A673 (cell line): ENCODE results near the gene ADGRG1. TPM values are rescaled to one million over a fixed set of nuclear protein-coding genes. Genes with fewer than 3 reads are reported as not detected.

Experiments
- Bru-seq: library from RNA; stranded (reverse); fragments of 400-500 nt; gene quantifications from one replicate; lab custom pipeline; 2021; lab: Mats Ljungman, UMichigan
- BruChase-seq, 2 experiments: library from RNA; stranded (reverse); fragments of 400-500 nt; gene quantifications; one replicate each; lab custom pipeline; 2021; lab: Mats Ljungman, UMichigan
- BruUV-seq: library from RNA; stranded (reverse); fragments of 400-500 nt; replicated peaks from 2 replicates; lab custom pipeline; 2021; lab: Mats Ljungman, UMichigan
- CTCF ChIA-PET: fragments of 300-600 bp; sonication (Branson Sonifier 250); formaldehyde crosslinking; loops from one replicate; lab custom pipeline; 2022; ENCODE audit warnings: antibody characterized with exemption; lab: Charles Lee
- POLR2A ChIA-PET: fragments of 300-600 bp; sonication (Branson Sonifier 250); formaldehyde crosslinking; loops from one replicate; lab custom pipeline; 2022; ENCODE audit warnings: antibody characterized with exemption; ENCODE audit not compliant: low non-redundant PET; lab: Charles Lee
- DNase-seq: peaks from one replicate; pipeline ENCODE4 v3.0.0-alpha.2; 2015; ENCODE audit warnings: low spot score
- H3K27ac ChIP-seq: fragments of 200-600 bp; sonication (generic); 2 replicates; pipeline ENCODE4 v1.5.1; 2016; ENCODE audit warnings: mixed run types, low read depth, mild to moderate bottlenecking, mixed read lengths, antibody characterized with exemption, low read length; ENCODE audit not compliant: poor library complexity, severe bottlenecking
- H3K27me3 ChIP-seq: fragments of 200-600 bp; sonication (generic); replicated peaks from 2 replicates; pipeline ENCODE4 v1.6.1; 2017; ENCODE audit warnings: mixed run types, low read depth, mild to moderate bottlenecking, mixed read lengths, antibody characterized with exemption, low read length; ENCODE audit not compliant: insufficient read depth, poor library complexity
- H3K36me3 ChIP-seq: fragments of 200-600 bp; sonication (generic); 2 replicates; pipeline ENCODE4 v1.6.1; 2016; ENCODE audit warnings: mixed run types, mild to moderate bottlenecking, mixed read lengths, antibody characterized with exemption, low read length; ENCODE audit not compliant: insufficient read depth, poor library complexity, severe bottlenecking
- H3K4me1 ChIP-seq: fragments of 200-600 bp; sonication (generic); 2 replicates; pipeline ENCODE4 v1.6.1; 2017; ENCODE audit warnings: mixed run types, mild to moderate bottlenecking, mixed read lengths, antibody characterized with exemption, low read length; ENCODE audit not compliant: insufficient read depth, poor library complexity, severe bottlenecking
- H3K4me3 ChIP-seq: fragments of 200-600 bp; sonication (generic); 2 replicates; pipeline ENCODE4 v1.5.1; 2016; ENCODE audit warnings: low read depth, mixed run types, mild to moderate bottlenecking, mixed read lengths, low read length; ENCODE audit not compliant: poor library complexity, severe bottlenecking
- H3K9me3 ChIP-seq: fragments of 200-600 bp; sonication (generic); 2 replicates; pipeline ENCODE4 v1.6.1; 2016; ENCODE audit warnings: mixed run types, low read depth, mild to moderate bottlenecking, mixed read lengths, antibody characterized with exemption, low read length; ENCODE audit not compliant: poor library complexity, severe bottlenecking
- CTCF ChIP-seq: fragments of 300-800, 200-600 bp; sonication (generic); conservative IDR thresholded peaks from 2 replicates; pipeline ENCODE4 v1.5.1; 2017; ENCODE audit warnings: low read depth, mild to moderate bottlenecking, antibody characterized with exemption, low read length, moderate library complexity, mixed read lengths
- EZH2 ChIP-seq: fragments of 200-600 bp; sonication (generic); IDR thresholded peaks from 2 replicates; pipeline ENCODE4 v1.6.1; 2017; ENCODE audit warnings: borderline replicate concordance, low read depth, mild to moderate bottlenecking, mixed read lengths, antibody characterized with exemption, low read length; ENCODE audit not compliant: poor library complexity, severe bottlenecking
- intact Hi-C: fragments of 100-400 bp; cut with micrococcal nuclease; formaldehyde crosslinking; loops from one replicate; pipeline ENCODE4 v1.10.0; 2022; ENCODE audit not compliant: unreplicated experiment
- long read RNA-seq: library from polyadenylated mRNA; stranded (forward); transcript quantifications from one replicate; pipeline ENCODE4 v2.0.0, GENCODE V29; 2022
- total RNA-seq: library from RNA; stranded (reverse); gene quantifications from 2 replicates; pipeline ENCODE4 v1.2.3, GENCODE V29; 2021

The ADGRG1 gene
- total RNA-seq (0.75 and 1.0 TPM in 2 replicates), Bru-seq, nascent RNA (percentile 14 among the genes with signal in this experiment), BruChase-seq, experiment 1, labeled RNA remaining after a 2-hour chase (percentile 10 among the genes with signal in this experiment), BruChase-seq, experiment 2, labeled RNA remaining after a 6-hour chase (percentile 18 among the genes with signal in this experiment)
- long read RNA-seq, partial matches to known transcripts, result 1 of 3 reads
- long read RNA-seq, other reads (novel, unspliced or antisense), result 2 of 3 reads

DNA sequence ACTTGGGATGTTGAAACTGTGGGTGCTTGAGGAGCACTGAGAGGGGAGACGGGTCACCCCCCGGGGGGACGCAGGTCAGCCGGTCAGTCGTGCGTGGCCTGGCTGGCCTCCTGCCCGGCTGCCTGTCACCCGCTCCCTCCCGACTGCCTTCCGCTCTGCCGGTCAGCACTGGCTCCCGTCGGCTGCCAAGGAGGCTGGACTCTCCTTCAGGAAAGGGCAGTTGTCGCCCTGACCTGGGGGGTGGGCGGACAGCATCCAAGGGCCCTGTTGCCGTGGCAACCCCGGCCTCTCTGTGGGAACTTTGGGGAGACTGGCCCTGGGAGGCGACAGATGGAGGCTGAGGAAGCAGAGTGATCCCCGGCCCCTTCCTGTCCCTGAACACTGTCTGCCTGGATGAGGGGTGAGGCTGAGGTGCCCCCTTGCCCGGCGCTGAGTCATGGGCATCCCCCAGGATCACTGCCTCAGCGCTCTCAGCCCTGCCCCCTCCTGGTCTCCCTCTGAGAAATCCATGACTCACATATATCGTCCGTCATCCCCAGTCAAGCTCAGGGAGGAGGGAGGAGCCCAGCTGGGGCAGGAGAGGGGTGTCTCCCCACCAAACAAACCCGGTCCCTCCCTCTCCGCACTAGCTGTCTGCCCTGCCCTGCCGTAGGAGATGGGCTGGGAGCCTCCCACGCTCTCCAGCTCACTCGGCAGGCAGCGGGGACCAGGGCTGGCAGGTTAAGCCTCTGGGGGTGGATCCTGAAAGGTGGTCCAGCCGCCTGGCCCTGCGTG, at the start of gene ADGRG1:
ADGRG1 (plus strand) TSS at position 623 of the 774 bp plus-strand sequence. CDS start 21,658 bp downstream, outside the sequence.
- intact Hi-C loops, result no loop called here
- POLR2A ChIA-PET, result no interaction called here

GRCh38 chr16:57579361-57579665, 49.1 kb upstream of the ADGRG1 start:
- DNase-seq, result no peak
- BruUV-seq, result no TSS peak
- H3K27me3 ChIP-seq, result no peaks in the 10 kb centered on the region
- intact Hi-C loops, result loop anchor here (5.0 to 10.0 kb wide), 4 partner anchors 423 to 913 kb away; partner anchors contain the start of genes CFAP20, USB1 and ZNF319
- H3K27ac ChIP-seq, result no peak overlapping the region
- no peaks in the 10 kb centered on the region for H3K9me3 ChIP-seq
- POLR2A ChIA-PET, result no interaction called here
- H3K4me3 ChIP-seq, result no peak overlapping the region
- CTCF ChIA-PET, result no interaction called here
- TF ChIP-seq CTCF (no peak), EZH2 (no peak)
- H3K36me3 ChIP-seq, result no peaks in the 10 kb centered on the region
- no peaks in the 10 kb centered on the region for H3K4me1 ChIP-seq

More for the DNA sequence above, at the start of gene ADGRG1:
- H3K27ac ChIP-seq, result no peak within 1 kb of the TSS
- no peaks in the 10 kb centered on the region for H3K36me3 ChIP-seq
- peak within 1 kb of the TSS; percentile 11 for H3K4me3 ChIP-seq
- no peaks in the 10 kb centered on the region for H3K9me3 ChIP-seq
- BruUV-seq, result no TSS peak
- DNase-seq, result peak; percentile 92
- H3K27me3 ChIP-seq, result no peaks in the 10 kb centered on the region
- 0 out of 2 replicates have a peak, but pooled peaks have one; percentile 20 for TF ChIP-seq CTCF
- TF ChIP-seq EZH2, result no peak
- CTCF ChIA-PET, result interaction anchor here (0.5 to 0.9 kb wide), 2 partner anchors 37 to 46 kb away, joined by 6 read pairs; no protein-coding TSS in a partner anchor
- H3K4me1 ChIP-seq, result peaks cover 8% of the 10 kb centered on the region

DNA sequence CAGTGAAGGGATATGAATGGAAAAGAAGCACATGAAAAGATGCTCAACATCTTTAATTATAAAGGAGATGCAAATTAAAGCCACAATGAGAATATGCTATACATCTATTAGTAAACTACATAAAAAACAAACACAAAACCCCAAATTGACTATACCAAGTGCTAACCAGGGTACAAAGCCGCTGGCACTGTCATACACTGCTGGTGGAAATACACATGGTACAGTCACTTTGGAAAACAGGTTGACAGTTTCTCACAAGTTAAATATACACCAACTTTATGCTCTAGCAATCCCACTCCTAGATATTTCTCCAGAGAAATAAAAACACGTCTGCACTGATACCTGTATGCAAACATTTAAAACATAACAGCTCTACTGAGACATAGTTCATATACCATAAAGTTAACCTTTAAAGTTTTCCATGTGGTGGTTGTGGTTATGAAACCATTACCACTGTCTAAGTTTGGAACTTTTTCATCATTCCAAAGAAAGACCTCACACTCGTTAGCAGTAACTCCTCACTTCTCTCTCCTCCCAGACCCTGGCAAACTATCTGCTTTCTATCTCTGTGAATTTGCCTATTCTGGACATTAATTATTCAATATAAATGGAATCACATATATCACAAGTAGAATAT, 43.3 kb upstream of the ADGRG1 start:
- Histone ChIP-seq H3K4me1 (no peaks in the 10 kb centered on the region), H3K4me3 (no peak overlapping the region), H3K27me3 (no peaks in the 10 kb centered on the region), H3K27ac (no peak overlapping the region), H3K9me3 (no peaks in the 10 kb centered on the region), H3K36me3 (no peaks in the 10 kb centered on the region)
- ChIA-PET CTCF (interaction anchor here (1.0 kb wide), 1 partner anchor 9 kb away, joined by 3 read pairs; no protein-coding TSS in a partner anchor), POLR2A (no interaction called here)
- TF ChIP-seq CTCF (no peak), EZH2 (no peak)
- no TSS peak for BruUV-seq
- intact Hi-C loops, result no loop called here
- no peak for DNase-seq
